ENCODE results near the gene EGFL7.
"Not testable (repeated sequence)": the region's sequence is repeated elsewhere in the genome, so short reads cannot be mapped to it uniquely, and the experiment has no call there.

EGFL7 gene

DNA sequence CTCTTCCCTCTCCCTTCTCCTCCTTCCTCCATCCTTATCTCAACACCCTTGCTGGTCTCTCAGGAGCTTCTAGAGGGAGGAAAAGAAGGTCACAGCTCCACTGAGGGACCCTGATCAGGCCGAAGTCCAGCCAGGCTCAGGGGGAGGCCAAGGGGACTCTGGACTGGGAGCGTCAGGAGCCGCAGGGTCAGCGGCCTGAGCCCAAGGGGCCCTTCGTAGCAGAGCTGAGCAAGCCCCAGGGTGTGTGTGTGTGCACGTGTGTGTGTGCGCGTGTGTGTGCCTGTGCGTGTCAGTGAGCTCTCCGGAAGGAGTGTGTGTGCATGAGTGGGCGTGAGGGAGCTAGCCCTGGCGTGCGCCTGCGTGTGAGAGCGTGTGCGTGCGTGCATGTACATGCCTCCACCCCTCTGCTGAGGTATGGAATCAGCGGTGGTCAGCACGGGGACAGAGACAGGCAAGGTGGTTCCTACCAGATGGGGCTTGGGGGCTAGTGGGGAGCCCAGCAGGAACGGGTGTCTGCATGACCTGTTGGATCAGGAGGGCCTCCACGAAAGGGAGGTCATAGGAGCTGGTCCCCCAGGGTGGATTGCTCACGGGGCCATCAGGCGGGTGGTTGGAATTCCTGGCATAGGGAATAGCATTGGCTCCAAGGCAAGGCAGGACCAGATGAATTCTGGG, 34.6 kb downstream of the EGFL7 start:
- no peak for DNase-seq (ENCODE audit: low read depth, low spot score)

DNA sequence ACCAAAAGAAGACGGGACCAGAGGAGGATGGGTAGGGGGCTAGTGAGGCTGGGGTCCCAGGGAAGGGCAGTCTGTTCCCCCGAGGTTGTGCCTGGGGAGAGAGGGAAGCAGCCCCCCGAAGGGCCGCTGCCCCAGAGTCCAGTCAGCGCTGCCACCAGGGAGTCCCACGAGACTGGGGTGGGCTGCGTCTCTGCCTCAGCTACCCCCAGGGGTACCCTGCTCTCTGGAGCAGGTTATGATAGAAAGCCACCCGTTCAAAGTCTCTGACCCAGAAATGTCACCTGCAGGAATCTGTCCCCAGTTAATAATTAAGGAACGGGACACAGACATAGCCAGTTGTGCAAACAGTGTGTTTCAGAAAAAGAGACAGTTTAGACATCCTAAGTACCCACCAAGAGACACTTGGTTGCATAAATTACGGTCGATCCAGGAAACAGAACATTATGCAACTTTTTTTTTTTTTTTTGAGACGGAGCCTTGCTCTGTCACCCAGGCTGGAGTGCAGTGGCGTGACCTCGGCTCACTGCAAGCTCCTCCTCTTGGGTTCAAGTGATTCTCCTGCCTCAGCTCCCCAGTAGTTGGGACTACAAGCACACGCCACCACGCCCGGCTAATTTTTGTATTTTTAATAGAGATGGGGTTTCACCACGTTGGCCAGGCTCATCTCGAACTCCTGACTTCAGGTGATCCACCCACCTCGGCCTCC, 35.3 kb downstream of the EGFL7 start:
- DNase-seq (ENCODE audit: low read depth, low spot score) = no peak

- no peak for DNase-seq (ENCODE audit: low read depth, low spot score)
These were observed 36.0 kb downstream of the EGFL7 start for GRCh38 chr9:136698635-136699246.

DNA sequence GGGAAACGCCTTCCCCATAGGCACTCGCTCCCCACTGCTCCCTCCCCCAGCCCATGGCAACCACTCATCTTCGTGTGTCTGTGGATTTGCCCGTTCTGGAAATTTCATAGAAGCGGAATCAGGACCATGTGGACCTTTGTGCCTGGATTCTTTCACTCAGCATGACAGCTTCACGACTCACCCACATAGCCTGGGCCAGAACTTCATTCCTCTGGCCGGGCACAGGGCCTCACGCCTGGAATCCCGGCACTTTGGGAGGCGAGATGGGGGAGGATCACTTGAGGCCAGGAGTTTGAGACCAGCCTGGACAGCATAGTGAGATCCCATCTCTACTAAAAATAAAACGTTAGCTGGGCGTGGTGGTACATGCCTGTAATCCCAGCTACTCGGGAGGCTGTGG, 37.6 kb downstream of the EGFL7 start:
- DNase-seq (ENCODE audit: low read depth, low spot score) = no peak

GRCh38 chr9:136700959-136701667, 38.4 kb downstream of the EGFL7 start:
- DNase-seq (ENCODE audit: low read depth, low spot score) = no peak

DNA sequence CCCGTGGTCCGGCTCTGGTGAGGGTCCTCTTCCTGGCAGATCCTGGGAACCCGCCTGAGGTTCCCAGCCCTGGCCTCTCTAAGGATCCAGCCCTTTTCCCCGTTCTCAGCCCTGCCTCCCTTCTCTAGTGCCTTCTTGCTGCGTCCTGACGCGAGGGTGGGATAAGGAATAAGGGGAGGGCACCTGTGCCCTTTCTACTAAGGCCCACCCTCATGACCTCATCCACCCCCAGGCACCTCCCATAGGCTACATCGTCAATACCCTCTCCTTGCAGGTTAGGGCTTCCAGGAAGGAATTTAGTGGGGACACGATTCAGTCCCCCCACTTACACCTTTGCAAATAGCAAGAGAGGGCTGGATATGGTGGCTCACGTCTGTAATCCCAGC, 38.9 kb downstream of the EGFL7 start:
- DNase-seq (ENCODE audit: low read depth, low spot score) = no peak

GRCh38 chr9:136703276-136703860, 40.7 kb downstream of the EGFL7 start:
- DNase-seq (ENCODE audit: low read depth, low spot score) = peak; percentile 58

- DNase-seq (ENCODE audit: low read depth, low spot score) = not testable (repeated sequence)
These were observed 42.0 kb downstream of the EGFL7 start for GRCh38 chr9:136704741-136705140.

DNA sequence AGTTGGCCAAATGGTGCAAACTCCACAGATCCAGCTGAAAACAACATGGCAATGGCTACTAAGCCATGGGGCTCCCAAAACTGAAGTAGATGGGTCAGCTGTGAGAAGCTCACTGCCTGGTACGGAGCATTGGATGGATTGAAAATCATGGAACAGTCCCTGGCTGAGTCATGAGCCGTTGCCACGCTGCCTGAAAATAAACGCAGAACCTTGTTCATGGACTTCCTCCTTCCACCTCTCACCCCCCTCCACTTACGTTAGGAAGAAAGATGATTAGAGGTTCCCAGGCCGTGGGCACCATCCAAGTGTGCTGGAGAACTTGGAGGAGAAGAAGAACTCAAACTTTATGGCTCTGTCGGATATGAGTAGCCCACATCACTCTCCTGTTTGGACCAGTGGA, 42.8 kb downstream of the EGFL7 start:
- DNase-seq (ENCODE audit: low read depth, low spot score) = no peak

DNA sequence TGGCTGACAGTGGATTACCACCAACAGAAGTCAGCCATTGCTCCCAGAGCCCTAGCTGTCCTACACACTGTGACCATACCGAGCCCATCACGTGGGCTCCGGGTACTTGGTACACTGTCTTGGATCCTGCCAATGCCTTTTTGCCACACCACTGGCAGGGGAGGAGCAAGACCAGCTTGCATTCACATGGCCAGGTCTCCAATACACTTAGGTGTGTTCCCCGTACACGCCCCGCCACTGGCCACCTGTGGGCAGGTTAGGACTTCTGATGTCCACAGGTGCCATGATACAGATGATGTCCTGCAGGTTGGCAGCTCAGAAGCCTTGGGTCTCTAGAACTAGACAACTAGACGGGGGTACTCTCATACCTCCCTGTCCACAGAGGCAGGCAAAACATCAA, 44.3 kb downstream of the EGFL7 start:
- DNase-seq (ENCODE audit: low read depth, low spot score) = no peak

DNA sequence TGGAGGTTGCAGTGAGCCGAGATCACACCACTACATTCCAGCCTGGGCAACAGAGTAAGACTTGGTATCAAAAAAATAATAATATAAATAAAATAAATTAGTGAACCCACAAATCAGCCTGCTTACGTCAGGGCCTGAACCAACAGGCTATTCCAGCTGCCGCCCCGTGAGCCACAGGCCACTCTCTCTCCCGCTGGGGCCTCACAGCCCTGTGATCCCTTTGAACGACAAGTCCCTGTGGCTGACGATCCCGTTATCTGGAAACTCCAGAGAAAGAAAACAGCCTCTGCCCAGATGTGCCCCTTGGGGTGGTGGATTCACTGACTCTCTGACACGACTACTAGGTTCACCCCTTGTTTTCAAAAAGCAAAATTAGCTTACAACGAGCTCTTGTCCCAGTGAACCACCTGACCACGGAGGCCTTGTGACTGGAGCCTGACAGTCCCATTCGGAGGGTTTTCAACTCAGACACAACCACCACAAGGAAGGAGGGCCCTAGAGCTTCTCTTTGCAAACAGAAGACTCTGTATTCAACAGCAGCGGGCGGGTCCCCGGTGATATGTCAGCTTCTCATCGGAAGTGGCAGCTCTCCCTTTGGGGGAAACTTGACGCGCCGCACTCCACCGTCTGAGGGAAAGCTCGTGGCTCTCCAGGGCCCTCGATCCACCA, 45.3 kb downstream of the EGFL7 start:
- no peak for DNase-seq (ENCODE audit: low read depth, low spot score)

GRCh38 chr9:136709454-136710109, 46.9 kb downstream of the EGFL7 start:
- no peak for DNase-seq (ENCODE audit: low read depth, low spot score)

DNA sequence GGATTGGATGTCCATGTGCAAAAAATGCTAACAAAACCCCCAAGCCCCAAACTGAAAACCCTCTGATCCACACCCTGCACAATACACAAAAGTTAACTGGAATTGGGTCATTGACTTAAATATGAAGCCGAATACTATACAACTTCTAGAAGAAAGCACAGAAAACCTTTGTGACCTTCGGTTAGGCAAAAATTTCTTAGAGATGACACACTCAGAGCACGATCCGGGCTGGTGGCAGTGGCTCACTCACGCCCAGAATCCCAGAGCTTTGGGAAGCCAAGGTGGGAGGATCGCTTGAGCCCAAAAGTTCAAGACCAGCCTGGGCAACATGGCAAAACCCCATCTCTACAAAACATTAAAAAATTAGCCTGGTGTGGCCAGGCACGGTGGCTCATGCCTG, 47.8 kb downstream of the EGFL7 start:
- no peak for DNase-seq (ENCODE audit: low read depth, low spot score)

- not testable (repeated sequence) for DNase-seq (ENCODE audit: low read depth, low spot score)
These were observed 48.5 kb downstream of the EGFL7 start for GRCh38 chr9:136711219-136711648.

- DNase-seq (ENCODE audit: low read depth, low spot score) = peak; percentile 65
These were observed 49.3 kb downstream of the EGFL7 start, which contains the start of gene DIPK1B for GRCh38 chr9:136711751-136712689. Gene DIPK1B, plus strand, starts transcription at chr9:136712572. Its CDS starts 94 bp downstream, at chr9:136712666.

DNA sequence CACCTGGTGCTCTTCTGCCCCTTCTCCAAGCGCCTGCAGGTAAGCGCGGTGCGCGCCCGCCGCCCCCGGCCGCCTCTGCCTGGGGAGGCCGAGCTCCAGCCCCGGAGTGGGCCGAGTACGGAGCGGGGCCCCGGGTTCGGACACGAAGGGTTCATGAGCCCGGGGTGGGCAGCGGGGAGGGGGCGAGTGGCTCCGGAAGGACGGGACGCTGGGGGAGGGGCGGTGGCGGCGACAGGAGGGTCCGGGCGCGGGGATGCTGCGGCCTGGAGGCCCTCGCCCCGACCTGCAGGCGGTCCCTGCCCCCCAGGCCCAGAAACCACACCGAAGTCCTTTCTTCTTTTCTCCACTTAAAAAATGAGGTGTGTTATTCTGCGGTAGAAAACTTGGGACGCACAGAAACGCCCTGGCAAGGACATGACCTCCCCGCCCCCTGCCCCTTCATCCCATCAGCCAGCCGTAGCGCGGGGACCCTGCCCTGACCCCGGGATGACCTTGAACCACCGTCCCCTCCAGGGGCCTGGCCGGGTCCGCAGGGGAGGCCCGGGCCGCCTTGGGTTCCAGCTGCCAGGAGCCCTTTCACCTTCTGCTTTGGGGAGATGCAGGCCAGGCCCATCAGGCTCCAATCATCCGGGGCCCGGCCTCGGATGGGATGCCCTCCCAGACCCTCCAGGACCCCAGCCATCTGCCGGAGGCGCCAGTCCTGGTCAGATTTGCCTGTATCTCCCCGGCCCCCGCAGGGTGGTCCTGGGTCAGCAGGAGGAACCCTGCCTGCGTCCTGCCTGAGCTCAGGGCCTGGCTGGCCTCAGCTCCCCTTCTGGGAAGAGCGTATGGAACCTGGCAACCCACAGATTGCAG, 50.2 kb downstream of the EGFL7 start:
- DNase-seq (ENCODE audit: low read depth, low spot score) = peak; percentile 23

DNA sequence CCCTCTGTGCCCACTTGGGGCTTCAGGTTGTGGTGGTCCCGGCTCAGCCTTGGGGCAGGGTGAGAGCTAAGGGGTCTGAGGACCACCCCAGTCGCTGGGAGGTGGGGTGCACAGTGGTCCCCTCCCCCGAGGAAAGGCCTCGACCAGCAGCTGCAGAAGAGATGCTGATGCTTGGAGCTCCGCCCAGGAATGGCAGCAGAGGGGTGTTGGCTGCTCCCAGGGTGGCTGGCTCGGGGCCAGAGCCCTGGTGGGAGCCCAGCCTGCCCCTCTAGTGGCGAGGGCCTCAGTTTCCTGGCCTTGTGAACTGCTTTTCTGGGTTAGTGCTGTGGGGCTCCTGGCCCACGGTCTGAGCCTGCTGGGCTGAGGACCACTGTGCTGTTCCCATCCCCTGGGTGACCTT, 50.8 kb downstream of the EGFL7 start:
- DNase-seq (ENCODE audit: low read depth, low spot score) = no peak

DNA sequence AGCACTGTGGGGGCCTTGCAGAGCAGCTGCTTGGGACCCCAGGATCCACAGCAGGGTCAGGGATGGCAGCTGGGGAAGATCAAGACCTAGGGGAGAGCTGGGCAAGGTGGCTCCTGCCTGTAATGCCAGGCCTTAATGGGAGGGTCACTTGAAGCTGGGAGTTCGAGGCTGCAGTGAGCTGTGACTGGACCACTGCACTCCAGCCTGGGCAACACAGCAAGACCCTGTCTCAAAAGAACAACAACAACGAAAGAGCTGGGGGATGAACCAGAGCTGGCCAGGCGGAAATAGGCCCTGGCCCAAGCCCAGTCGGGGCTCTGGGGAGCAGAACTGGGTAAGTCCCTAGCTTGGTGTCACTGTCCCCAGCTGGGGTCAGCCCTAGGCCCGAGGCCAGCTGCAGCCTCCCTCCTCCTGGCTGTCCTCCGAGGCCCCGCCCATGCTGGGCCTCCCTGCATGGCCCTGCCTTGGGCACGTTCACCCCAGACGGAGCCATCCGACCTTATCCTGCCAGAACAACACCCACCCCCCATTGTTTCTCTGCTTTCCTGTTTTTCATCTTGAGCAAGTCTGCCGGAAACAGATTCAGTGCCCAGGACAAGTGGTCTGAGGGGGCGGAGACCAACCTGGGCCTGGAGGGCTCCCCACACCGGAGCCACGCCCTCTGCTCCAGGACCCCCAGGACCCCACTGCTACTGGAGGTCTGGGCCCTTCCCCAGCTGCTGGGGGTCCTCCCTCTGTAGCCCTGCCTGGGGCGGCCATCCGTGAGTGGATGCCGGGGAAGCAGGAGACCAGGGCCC, 51.6 kb downstream of the EGFL7 start:
- DNase-seq (ENCODE audit: low read depth, low spot score) = peak; percentile 27

All from ELF-1 (cell line).